ENCODE data around the gene PRR19. TPM values are rescaled to one million over a fixed set of nuclear protein-coding genes. Genes with fewer than 3 reads are reported as not detected.

The PRR19 gene
- total and polyA plus RNA-seq, 2 donors (not counting 1 experiment from before 2014, with no cell fraction given): 0.39 to 0.54 TPM

DNA sequence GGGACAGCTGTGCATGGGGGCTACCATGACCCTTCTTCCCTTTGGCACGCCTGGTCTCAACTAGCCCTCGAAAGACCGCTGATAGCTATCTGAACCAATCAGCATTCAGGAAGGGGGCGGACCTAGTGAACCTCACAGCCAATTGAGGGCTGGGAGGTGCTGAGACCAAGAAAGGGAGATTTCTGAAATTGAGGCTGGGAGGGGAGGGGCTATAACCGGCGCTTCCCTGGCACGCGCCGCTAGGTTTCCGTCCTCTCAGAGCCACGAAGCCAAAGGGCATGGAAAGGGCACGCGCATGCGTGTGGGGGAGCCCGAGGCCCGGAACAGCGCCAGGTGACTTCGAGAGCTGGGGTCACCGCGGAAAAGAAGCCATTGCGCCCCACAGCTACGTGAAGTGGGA lies 4.7 kb downstream of the PRR19 start:
- H3K9me3 ChIP-seq (ENCODE audit: control extremely low read depth in 1 of 3, control insufficient read depth in 2 of 3, insufficient read depth in 1 of 3, low read length in 2 of 3): no peaks in the 10 kb centered on the region
- no peaks in the 10 kb centered on the region for H3K36me3 ChIP-seq (replicated peaks in 1 of 2; ENCODE audit: control extremely low read depth in 1 of 2, control insufficient read depth in 1 of 2, extremely low read depth in 1 of 2, insufficient read depth in 2 of 2, low read length in 1 of 2)
- H3K4me1 ChIP-seq (ENCODE audit: control insufficient read depth in 2 of 2, insufficient read depth in 2 of 2, low read length in 2 of 2): peaks cover 14 to 18% of the 10 kb centered on the region in 2 donors
- TF ChIP-seq EZH2 (IDR thresholded peaks at IDR 0.05; ENCODE audit: borderline replicate concordance, insufficient read depth, low read depth, low read length, poor library complexity, severe bottlenecking): no peak
- TF ChIP-seq, protein P1, sequence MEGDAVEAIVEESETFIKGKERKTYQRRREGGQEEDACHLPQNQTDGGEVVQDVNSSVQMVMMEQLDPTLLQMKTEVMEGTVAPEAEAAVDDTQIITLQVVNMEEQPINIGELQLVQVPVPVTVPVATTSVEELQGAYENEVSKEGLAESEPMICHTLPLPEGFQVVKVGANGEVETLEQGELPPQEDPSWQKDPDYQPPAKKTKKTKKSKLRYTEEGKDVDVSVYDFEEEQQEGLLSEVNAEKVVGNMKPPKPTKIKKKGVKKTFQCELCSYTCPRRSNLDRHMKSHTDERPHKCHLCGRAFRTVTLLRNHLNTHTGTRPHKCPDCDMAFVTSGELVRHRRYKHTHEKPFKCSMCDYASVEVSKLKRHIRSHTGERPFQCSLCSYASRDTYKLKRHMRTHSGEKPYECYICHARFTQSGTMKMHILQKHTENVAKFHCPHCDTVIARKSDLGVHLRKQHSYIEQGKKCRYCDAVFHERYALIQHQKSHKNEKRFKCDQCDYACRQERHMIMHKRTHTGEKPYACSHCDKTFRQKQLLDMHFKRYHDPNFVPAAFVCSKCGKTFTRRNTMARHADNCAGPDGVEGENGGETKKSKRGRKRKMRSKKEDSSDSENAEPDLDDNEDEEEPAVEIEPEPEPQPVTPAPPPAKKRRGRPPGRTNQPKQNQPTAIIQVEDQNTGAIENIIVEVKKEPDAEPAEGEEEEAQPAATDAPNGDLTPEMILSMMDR (IDR thresholded peaks at IDR 0.05): no peak
- ATAC-seq (ENCODE audit: low read depth) (no peak), DNase-seq (no peak)
- no peak overlapping the region for H3K27ac Mint-ChIP-seq
- no peak overlapping the region for H3K4me3 ChIP-seq (ENCODE audit: control extremely low read depth in 1 of 5, extremely low read depth in 1 of 5, insufficient read depth in 1 of 5, low read depth in 2 of 5, low read length in 4 of 5)
- no peaks in the 10 kb centered on the region for H3K9me3 Mint-ChIP-seq (ENCODE audit: insufficient read depth)
- no peak overlapping the region for H3K4me3 Mint-ChIP-seq
- no peak overlapping the region for H3K4me2 ChIP-seq (replicated peaks; ENCODE audit: low read depth, low read length, poor library complexity, severe bottlenecking)
- H3K9ac ChIP-seq (ENCODE audit: low read length): no peak overlapping the region
- H3K79me2 ChIP-seq (ENCODE audit: control insufficient read depth, insufficient read depth, low read length): no peaks in the 10 kb centered on the region
- 91% methylated on average over 22 of the region's 22 CpGs for WGBS (ENCODE audit: insufficient coverage)
- no peak overlapping the region for H2AFZ ChIP-seq (ENCODE audit: insufficient read depth, low read depth, low read length, poor library complexity, severe bottlenecking)
- no peaks in the 10 kb centered on the region for H3K27me3 Mint-ChIP-seq
- no peaks in the 10 kb centered on the region for H4K20me1 ChIP-seq (ENCODE audit: control insufficient read depth, insufficient read depth, low read length, poor library complexity, severe bottlenecking)
- CTCF ChIA-PET: interaction anchor here (2.4 kb wide), 1 partner anchor 11 kb away, joined by 11 read pairs; no protein-coding TSS in a partner anchor
- peaks cover 0 to 6% (median 0%) of the 10 kb centered on the region in 4 experiments for H3K27me3 ChIP-seq (replicated peaks in 1 of 4; ENCODE audit: control extremely low read depth in 1 of 4, control insufficient read depth in 3 of 4, insufficient read depth in 4 of 4, low read length in 3 of 4)
- intact Hi-C loops (cut with micrococcal nuclease): no loop called here
- H3K4me1 Mint-ChIP-seq: peaks cover 20% of the 10 kb centered on the region
- POLR2A ChIA-PET: no interaction called here
- no peak overlapping the region for H3K27ac ChIP-seq (ENCODE audit: low read length in 2 of 2)

DNA sequence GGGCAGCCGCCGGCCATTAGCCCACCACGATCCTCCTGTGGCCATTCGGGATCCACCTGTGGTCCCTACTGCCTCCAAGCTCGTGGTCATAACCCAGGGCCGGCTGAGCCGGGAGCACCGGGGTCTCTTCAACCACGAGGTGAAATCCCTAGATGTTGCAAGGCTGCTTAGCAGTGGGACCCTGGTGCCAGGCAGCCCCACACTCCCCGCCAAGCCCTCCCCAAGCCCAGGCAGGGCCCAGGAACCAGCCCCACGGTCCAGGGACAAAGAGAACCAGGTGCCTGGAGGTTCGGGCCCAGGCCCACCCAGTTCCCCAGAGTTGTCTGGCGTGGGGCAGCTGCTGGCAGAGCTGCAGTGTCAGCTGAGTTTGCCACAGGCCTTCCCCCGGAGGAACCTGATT lies 7.8 kb downstream of the PRR19 start:
- Histone ChIP-seq H3K27ac (ENCODE audit: low read length in 2 of 2) (no peak overlapping the region), H3K9ac (ENCODE audit: low read length) (no peak overlapping the region), H3K4me1 (ENCODE audit: control insufficient read depth in 2 of 2, insufficient read depth in 2 of 2, low read length in 2 of 2) (peaks cover 14 to 16% of the 10 kb centered on the region in 2 donors), H2AFZ (ENCODE audit: insufficient read depth, low read depth, low read length, poor library complexity, severe bottlenecking) (no peak overlapping the region), H3K4me2 (replicated peaks; ENCODE audit: low read depth, low read length, poor library complexity, severe bottlenecking) (no peak overlapping the region), H3K9me3 (ENCODE audit: control extremely low read depth in 1 of 3, control insufficient read depth in 2 of 3, insufficient read depth in 1 of 3, low read length in 2 of 3) (peaks cover 0 to 8% (median 0%) of the 10 kb centered on the region in 3 donors), H3K27me3 (replicated peaks in 1 of 4; ENCODE audit: control extremely low read depth in 1 of 4, control insufficient read depth in 3 of 4, insufficient read depth in 4 of 4, low read length in 3 of 4) (peaks cover 0 to 35% (median 17%) of the 10 kb centered on the region in 4 experiments), H3K4me3 (ENCODE audit: control extremely low read depth in 1 of 5, extremely low read depth in 1 of 5, insufficient read depth in 1 of 5, low read depth in 2 of 5, low read length in 4 of 5) (no peak overlapping the region), H3K36me3 (replicated peaks in 1 of 2; ENCODE audit: control extremely low read depth in 1 of 2, control insufficient read depth in 1 of 2, extremely low read depth in 1 of 2, insufficient read depth in 2 of 2, low read length in 1 of 2) (no peaks in the 10 kb centered on the region), H3K79me2 (ENCODE audit: control insufficient read depth, insufficient read depth, low read length) (no peaks in the 10 kb centered on the region), H4K20me1 (ENCODE audit: control insufficient read depth, insufficient read depth, low read length, poor library complexity, severe bottlenecking) (no peaks in the 10 kb centered on the region)
- TF ChIP-seq EZH2 (IDR thresholded peaks at IDR 0.05; ENCODE audit: borderline replicate concordance, insufficient read depth, low read depth, low read length, poor library complexity, severe bottlenecking): no peak
- TF ChIP-seq, protein P1 (IDR thresholded peaks at IDR 0.05): no peak
- ChIA-PET CTCF (interaction anchor here (1.2 kb wide), 1 partner anchor 157 kb away, joined by 4 read pairs; no protein-coding TSS in a partner anchor), POLR2A (no interaction called here)
- peaks cover 11% of the 10 kb centered on the region for H3K4me1 Mint-ChIP-seq
- intact Hi-C loops (cut with micrococcal nuclease): no loop called here
- H3K27ac Mint-ChIP-seq: no peak overlapping the region
- H3K4me3 Mint-ChIP-seq: no peak overlapping the region
- H3K9me3 Mint-ChIP-seq (ENCODE audit: insufficient read depth): no peaks in the 10 kb centered on the region
- ATAC-seq (ENCODE audit: low read depth): no peak
- no peak for DNase-seq
- 92% methylated on average over 14 of the region's 14 CpGs for WGBS (ENCODE audit: insufficient coverage)
- peaks cover 22% of the 10 kb centered on the region for H3K27me3 Mint-ChIP-seq

Data from B cell (primary cell).